ENCODE data around the gene VASP. TPM values are rescaled to one million over a fixed set of nuclear protein-coding genes. Genes with fewer than 3 reads are reported as not detected.
A peak's percentile ranks its signal among the peaks of the same experiment; 100 is the strongest.

VASP gene
- total RNA-seq, 1 experiment from 2014 or later, result 144 TPM

GRCh38 chr19:45501730-45502014 is 5.6 kb upstream of the VASP start:
- H3K4me1 Mint-ChIP-seq, result peaks cover 49% of the 10 kb centered on the region
- peak overlapping the region; percentile 17; the same call in 1 of the 2 replicates for H3K4me3 Mint-ChIP-seq
- no peak overlapping the region for H3K27ac Mint-ChIP-seq
- ChIA-PET CTCF (interaction anchor here (0.7 to 9.1 kb wide), 5 partner anchors 16 to 915 kb away, joined by 3 to 145 read pairs (median 6); no protein-coding TSS in a partner anchor), POLR2A (interaction anchor here (0.7 to 1.1 kb wide), 2 partner anchors 13 to 164 kb away, joined by 3 to 4 read pairs; no protein-coding TSS in a partner anchor)
- no peak for ATAC-seq
- peaks cover 27% of the 10 kb centered on the region for H3K27me3 Mint-ChIP-seq (ENCODE audit: low read depth)
- H3K36me3 Mint-ChIP-seq, result no peaks in the 10 kb centered on the region
- H3K9me3 Mint-ChIP-seq, result no peaks in the 10 kb centered on the region
- no peak for DNase-seq (ENCODE audit: low spot score)
- TF ChIP-seq USF2 (CRISPR knock-in tag; IDR thresholded peaks at IDR 0.05) (peak; percentile 92), ATF6 (CRISPR knock-in tag; IDR thresholded peaks at IDR 0.05) (no peak), NFYB (CRISPR knock-in tag; conservative IDR thresholded peaks at IDR 0.05; ENCODE audit: low read depth) (peak; percentile 76), ESRRA (CRISPR knock-in tag; IDR thresholded peaks at IDR 0.05; ENCODE audit: borderline replicate concordance) (no peak), USF1 (CRISPR knock-in tag; IDR thresholded peaks at IDR 0.05) (peak; percentile 89)

GRCh38 chr19:45502111-45502510 is 5.2 kb upstream of the VASP start:
- H3K27ac Mint-ChIP-seq, result no peak overlapping the region
- H3K36me3 Mint-ChIP-seq, result no peaks in the 10 kb centered on the region
- POLR2A ChIA-PET, result no interaction called here
- no peak overlapping the region for H3K4me3 Mint-ChIP-seq
- peaks cover 25% of the 10 kb centered on the region for H3K27me3 Mint-ChIP-seq (ENCODE audit: low read depth)
- no peak for ATAC-seq
- DNase-seq (ENCODE audit: low spot score), result no peak
- H3K9me3 Mint-ChIP-seq, result no peaks in the 10 kb centered on the region
- CTCF ChIA-PET, result interaction anchor here (0.7 to 2.0 kb wide), 2 partner anchors 62 to 915 kb away, joined by 3 to 6 read pairs; no protein-coding TSS in a partner anchor
- TF ChIP-seq HMGA2 (CRISPR knock-in tag; IDR thresholded peaks at IDR 0.05), result no peak
- TF ChIP-seq CREB1 (CRISPR knock-in tag; IDR thresholded peaks at IDR 0.05), result no peak
- TF ChIP-seq ZNF263 (CRISPR knock-in tag; IDR thresholded peaks at IDR 0.05; ENCODE audit: low read depth), result no peak
- no peak for TF ChIP-seq ZNF121 (CRISPR knock-in tag; IDR thresholded peaks at IDR 0.05)
- TF ChIP-seq NFE2L1 (CRISPR knock-in tag; IDR thresholded peaks at IDR 0.05), result no peak
- no peak for TF ChIP-seq RORB (CRISPR knock-in tag; IDR thresholded peaks at IDR 0.05)
- TF ChIP-seq E2F5 (CRISPR knock-in tag; IDR thresholded peaks at IDR 0.05), result no peak
- no peak for TF ChIP-seq STAT6 (CRISPR knock-in tag; conservative IDR thresholded peaks at IDR 0.05; ENCODE audit: low read depth)
- no peak for TF ChIP-seq TCF7 (CRISPR knock-in tag; IDR thresholded peaks at IDR 0.05; ENCODE audit: low read depth)
- no peak for TF ChIP-seq ELF4 (CRISPR knock-in tag; IDR thresholded peaks at IDR 0.05; ENCODE audit: low read depth)
- no peak for TF ChIP-seq GABPB1 (CRISPR knock-in tag; IDR thresholded peaks at IDR 0.05)
- no peak for TF ChIP-seq GTF2I (CRISPR knock-in tag; conservative IDR thresholded peaks at IDR 0.05)
- TF ChIP-seq ATF6 (CRISPR knock-in tag; IDR thresholded peaks at IDR 0.05), result no peak
- peaks cover 47% of the 10 kb centered on the region for H3K4me1 Mint-ChIP-seq

Measured in WTC11 (cell line).